Brain microvascular endothelial cell (primary cell): ENCODE data around the gene RMND5B.

Source experiments
- DNase-seq: peaks from one replicate; pipeline ENCODE4 v3.0.0-alpha.2; 2020
- H3K27ac ChIP-seq: fragments of 250-450 bp; sonication (Bioruptor Pico); 2 replicates; pipeline ENCODE4 v1.5.1; 2020; ENCODE audit warnings: mild to moderate bottlenecking, moderate library complexity
- H3K27me3 ChIP-seq: fragments of 250-450 bp; sonication (Bioruptor Pico); replicated peaks from 2 replicates; pipeline ENCODE4 v1.5.1; 2020; ENCODE audit warnings: mild to moderate bottlenecking
- H3K36me3 ChIP-seq: fragments of 250-450 bp; sonication (Bioruptor Pico); replicated peaks from 2 replicates; pipeline ENCODE4 v1.5.1; 2020; ENCODE audit warnings: mild to moderate bottlenecking
- H3K4me3 ChIP-seq: 2 replicates; pipeline ENCODE4 v1.5.1; 2011; ENCODE audit warnings: low read depth, mild to moderate bottlenecking, control low read depth, low read length, moderate library complexity
- in situ Hi-C: cut with HindIII; loops from 2 replicates; pipeline ENCODE4 v1.10.0; 2017; ENCODE audit warnings: low sequenced_read_pairs, low pct_ligation_motif_present
- TF ChIP-seq, protein P1 (sequence below): IDR thresholded peaks from 2 replicates; pipeline ENCODE4 v1.5.1; 2011; ENCODE audit warnings: low read depth, mild to moderate bottlenecking, moderate library complexity, low read length, control low read depth, inconsistent platforms; ENCODE audit errors: missing control alignments

The RMND5B gene

DNA sequence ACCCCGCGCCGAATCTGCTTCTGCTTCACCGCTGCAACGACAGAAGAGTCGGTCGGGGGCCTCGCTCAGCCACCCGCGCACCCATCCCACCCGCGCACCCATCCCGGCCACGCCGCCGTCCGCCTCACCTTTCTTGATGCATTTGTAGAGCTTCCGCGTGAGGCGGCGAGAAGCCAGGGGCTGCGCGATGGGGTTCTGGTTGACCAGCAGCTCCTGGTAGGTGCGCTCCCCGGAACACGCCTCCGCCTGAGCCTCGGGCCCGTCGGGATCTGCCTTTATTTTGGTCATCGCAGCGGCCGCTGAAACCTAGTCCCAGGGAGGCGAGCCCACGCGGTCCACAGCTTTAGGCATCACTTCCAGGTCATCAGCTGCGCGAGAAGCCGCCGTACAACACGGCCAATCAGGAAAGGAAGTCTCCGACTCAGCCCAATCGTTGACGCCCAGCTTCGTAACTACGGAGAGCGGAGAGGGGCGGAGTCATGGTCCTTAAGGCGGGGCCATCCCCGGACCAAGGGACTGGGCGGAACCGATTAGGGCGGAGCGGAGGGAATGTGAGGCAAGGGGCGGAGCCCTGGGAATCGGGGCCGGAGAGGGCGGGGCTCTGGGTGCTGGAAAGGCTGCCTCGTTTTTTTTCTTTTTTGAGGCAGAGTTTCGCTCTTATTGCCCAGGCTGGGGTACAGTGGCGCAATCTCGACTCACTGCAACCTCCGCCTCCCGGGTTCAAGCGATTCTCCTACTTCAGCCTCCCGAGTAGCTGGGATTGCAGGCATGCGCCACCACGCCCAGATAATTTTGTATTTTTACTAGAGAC is 22.9 kb downstream of the RMND5B start, which contains the start of gene NHP2:
Gene NHP2, minus strand, starts transcription at position 356 of the 811 bp plus-strand sequence. Its CDS starts 68 bp downstream, at position 288.
- TF ChIP-seq, protein P1, sequence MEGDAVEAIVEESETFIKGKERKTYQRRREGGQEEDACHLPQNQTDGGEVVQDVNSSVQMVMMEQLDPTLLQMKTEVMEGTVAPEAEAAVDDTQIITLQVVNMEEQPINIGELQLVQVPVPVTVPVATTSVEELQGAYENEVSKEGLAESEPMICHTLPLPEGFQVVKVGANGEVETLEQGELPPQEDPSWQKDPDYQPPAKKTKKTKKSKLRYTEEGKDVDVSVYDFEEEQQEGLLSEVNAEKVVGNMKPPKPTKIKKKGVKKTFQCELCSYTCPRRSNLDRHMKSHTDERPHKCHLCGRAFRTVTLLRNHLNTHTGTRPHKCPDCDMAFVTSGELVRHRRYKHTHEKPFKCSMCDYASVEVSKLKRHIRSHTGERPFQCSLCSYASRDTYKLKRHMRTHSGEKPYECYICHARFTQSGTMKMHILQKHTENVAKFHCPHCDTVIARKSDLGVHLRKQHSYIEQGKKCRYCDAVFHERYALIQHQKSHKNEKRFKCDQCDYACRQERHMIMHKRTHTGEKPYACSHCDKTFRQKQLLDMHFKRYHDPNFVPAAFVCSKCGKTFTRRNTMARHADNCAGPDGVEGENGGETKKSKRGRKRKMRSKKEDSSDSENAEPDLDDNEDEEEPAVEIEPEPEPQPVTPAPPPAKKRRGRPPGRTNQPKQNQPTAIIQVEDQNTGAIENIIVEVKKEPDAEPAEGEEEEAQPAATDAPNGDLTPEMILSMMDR, result no peak
- H3K27ac ChIP-seq, result peak within 1 kb of the TSS; percentile 76
- H3K27me3 ChIP-seq, result no peaks in the 10 kb centered on the region
- DNase-seq, result peak; percentile 98
- H3K4me3 ChIP-seq, result peak within 1 kb of the TSS; percentile 80
- peaks cover 24% of the 10 kb centered on the region for H3K36me3 ChIP-seq
- in situ Hi-C loops, result no loop called here

GRCh38 chr5:178155065-178155464 is 24.3 kb downstream of the RMND5B start:
- no peak overlapping the region for H3K27ac ChIP-seq
- in situ Hi-C loops, result no loop called here
- TF ChIP-seq, protein P1, result no peak
- DNase-seq, result no peak
- H3K36me3 ChIP-seq, result peaks cover 17% of the 10 kb centered on the region
- H3K27me3 ChIP-seq, result no peaks in the 10 kb centered on the region
- no peak overlapping the region for H3K4me3 ChIP-seq

DNA sequence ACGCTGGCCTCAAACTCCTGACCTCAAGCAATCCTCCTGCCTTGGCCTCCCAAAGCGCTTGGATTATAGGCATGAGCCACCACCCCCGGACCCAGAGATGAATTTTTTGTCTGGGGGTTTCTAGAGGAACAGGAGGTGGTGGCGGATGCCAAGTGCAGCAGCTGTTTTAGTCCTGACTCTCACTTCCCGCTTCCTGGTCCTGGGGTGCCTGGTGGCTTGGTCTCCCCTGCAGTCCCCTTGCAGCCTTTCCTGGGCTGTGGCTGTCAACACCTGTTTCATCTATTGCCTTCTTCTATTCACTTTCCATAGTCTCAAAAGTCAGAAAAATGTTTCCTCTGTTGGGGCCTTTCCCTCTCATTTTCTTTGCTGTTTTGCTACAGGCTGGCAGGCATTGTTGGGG is 29.4 kb downstream of the RMND5B start:
- TF ChIP-seq, protein P1, result no peak
- Histone ChIP-seq H3K36me3 (no peaks in the 10 kb centered on the region), H3K4me3 (no peak overlapping the region), H3K27ac (no peak overlapping the region), H3K27me3 (no peaks in the 10 kb centered on the region)
- DNase-seq, result no peak
- in situ Hi-C loops, result no loop called here

- in situ Hi-C loops, result no loop called here
- Histone ChIP-seq H3K36me3 (no peaks in the 10 kb centered on the region), H3K27me3 (peaks cover 3% of the 10 kb centered on the region), H3K4me3 (no peak overlapping the region), H3K27ac (no peak overlapping the region)
- no peak for DNase-seq
- TF ChIP-seq, protein P1, result no peak
Observed at GRCh38 chr5:178162481-178162880, 31.7 kb downstream of the RMND5B start.

DNA sequence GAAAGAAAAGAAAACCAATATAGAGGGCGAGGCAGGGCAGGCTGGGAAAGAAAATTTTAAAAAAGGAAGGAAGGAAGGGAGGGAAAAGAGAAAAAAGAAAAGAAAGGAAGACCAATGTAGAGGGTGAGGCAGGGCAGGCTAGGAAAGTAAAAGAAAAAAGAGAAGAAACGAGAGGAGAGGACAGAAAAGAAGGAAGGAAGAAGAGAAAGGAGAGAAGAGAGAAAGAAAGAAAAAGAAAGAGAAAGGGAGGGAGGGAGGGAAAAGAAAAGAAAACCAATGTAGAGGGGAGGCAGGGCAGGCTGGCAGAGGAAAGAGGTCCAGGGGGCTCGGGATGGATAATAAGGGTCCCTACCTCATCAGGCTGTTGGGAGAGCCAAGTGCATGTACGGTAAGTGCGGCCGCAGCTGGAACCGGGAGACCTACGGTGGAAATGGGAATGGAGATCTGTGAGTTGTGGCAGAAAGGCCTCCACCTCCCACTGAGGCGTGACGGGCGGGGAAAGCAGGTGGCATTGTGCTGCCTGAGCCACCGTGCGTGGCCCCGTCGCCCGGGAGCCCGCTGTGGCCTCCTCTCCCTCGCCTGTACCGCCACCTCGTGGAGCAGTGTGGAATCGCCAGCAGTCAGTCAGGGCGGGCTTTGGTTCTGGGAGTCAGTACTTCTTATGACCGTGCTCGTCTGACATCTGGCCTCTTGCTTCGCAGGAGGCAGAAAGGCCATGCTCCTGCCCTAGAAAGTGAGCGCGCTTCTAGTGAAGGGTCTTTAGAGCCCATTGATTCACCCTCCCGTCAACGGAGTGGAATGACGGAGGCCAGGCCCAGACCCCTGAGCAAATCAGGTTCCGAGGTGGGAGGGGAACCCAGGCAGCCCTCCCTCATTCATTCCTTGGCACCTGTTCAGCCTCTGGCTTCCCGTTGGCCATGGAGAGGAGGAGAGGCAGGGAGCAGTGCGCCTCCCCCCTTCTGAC is 33.2 kb downstream of the RMND5B start:
- Histone ChIP-seq H3K4me3 (no peak overlapping the region), H3K27ac (no peak overlapping the region), H3K36me3 (no peaks in the 10 kb centered on the region), H3K27me3 (peaks cover 3% of the 10 kb centered on the region)
- in situ Hi-C loops, result no loop called here
- TF ChIP-seq, protein P1, result peak; percentile 99
- peak; percentile 42 for DNase-seq
